Activated CD8-positive, alpha-beta T cell treated with anti-CD3 and anti-CD28 coated beads, Interleukin-2, amount 10 ng/mL, durations not matched to agents 7 days and 5 days (primary cell): ENCODE measurements around the gene TOMM6. TPM values are rescaled to one million over a fixed set of nuclear protein-coding genes. Genes with fewer than 3 reads are reported as not detected.
"Not testable (repeated sequence)": the region's sequence is repeated elsewhere in the genome, so short reads cannot be mapped to it uniquely, and the experiment has no call there.

Experiments
- ATAC-seq: fragments of 150-1000 bp; cut with Tn5 transposase; one replicate; pipeline ENCODE4 v1.10.0; 2021; ENCODE audit warnings: moderate library complexity
- CTCF ChIA-PET: fragments of 350-600 bp; sonication (Branson Sonifier 250); formaldehyde crosslinking; loops from one replicate; lab custom pipeline; 2021; ENCODE audit warnings: antibody characterized with exemption; lab: Charles Lee
- POLR2A ChIA-PET: fragments of 350-600 bp; sonication (Branson Sonifier 250); formaldehyde crosslinking; loops from one replicate; lab custom pipeline; 2021; ENCODE audit warnings: antibody characterized with exemption; lab: Charles Lee
- DNase-seq: peaks from one replicate; pipeline ENCODE4 v3.0.0-alpha.2; 2020
- H3K27ac Mint-ChIP-seq: one replicate; pipeline ENCODE4 v1.8.0; 2021; ENCODE audit warnings: mild to moderate bottlenecking, mixed read lengths
- H3K27me3 Mint-ChIP-seq: one replicate; pipeline ENCODE4 v1.8.0; 2021; ENCODE audit warnings: low read depth, mixed read lengths
- H3K36me3 Mint-ChIP-seq: one replicate; pipeline ENCODE4 v1.8.0; 2021; ENCODE audit warnings: low read depth, mixed read lengths
- H3K4me1 Mint-ChIP-seq: one replicate; pipeline ENCODE4 v1.8.0; 2021; ENCODE audit warnings: low read depth, mixed read lengths
- H3K4me3 Mint-ChIP-seq: one replicate; pipeline ENCODE4 v1.8.0; 2021; ENCODE audit warnings: mild to moderate bottlenecking, mixed read lengths
- H3K9me3 Mint-ChIP-seq: one replicate; pipeline ENCODE4 v1.8.0; 2022; ENCODE audit warnings: mixed read lengths; ENCODE audit not compliant: insufficient read depth
- total RNA-seq, 2 experiments: library from RNA; stranded (reverse); gene quantifications; one replicate each; pipeline ENCODE4 v1.2.3, GENCODE V29; 2021

Gene TOMM6
- total RNA-seq, 2 experiments from 2014 or later = 215 to 218 TPM

- POLR2A ChIA-PET = no interaction called here
- Mint-ChIP-seq H3K27ac (no peak overlapping the region), H3K4me3 (no peak overlapping the region), H3K9me3 (no peaks in the 10 kb centered on the region), H3K4me1 (no peaks in the 10 kb centered on the region), H3K36me3 (no peaks in the 10 kb centered on the region), H3K27me3 (peaks cover 19% of the 10 kb centered on the region)
- CTCF ChIA-PET = interaction anchor here (1.4 kb wide), 1 partner anchor 15 kb away, joined by 4 read pairs; the partner anchor contains the start of gene TFEB
- DNase-seq (no peak), ATAC-seq (no peak)
These were observed 37.1 kb upstream of the TOMM6 start for GRCh38 chr6:41750374-41750773.

GRCh38 chr6:41755895-41756294 is 31.6 kb upstream of the TOMM6 start:
- Mint-ChIP-seq H3K4me3 (no peak overlapping the region), H3K27me3 (peaks cover 13% of the 10 kb centered on the region), H3K4me1 (peaks cover 4% of the 10 kb centered on the region), H3K27ac (peak overlapping the region; percentile 44), H3K36me3 (no peaks in the 10 kb centered on the region), H3K9me3 (no peaks in the 10 kb centered on the region)
- POLR2A ChIA-PET = no interaction called here
- CTCF ChIA-PET = no interaction called here
- DNase-seq (no peak), ATAC-seq (no peak)

GRCh38 chr6:41756354-41756753 is 31.1 kb upstream of the TOMM6 start:
- DNase-seq (peak; percentile 37), ATAC-seq (peak; percentile 33)
- ChIA-PET POLR2A (no interaction called here), CTCF (no interaction called here)
- peaks cover 4% of the 10 kb centered on the region for H3K4me1 Mint-ChIP-seq
- H3K9me3 Mint-ChIP-seq = no peaks in the 10 kb centered on the region
- no peak overlapping the region for H3K27ac Mint-ChIP-seq
- H3K27me3 Mint-ChIP-seq = peaks cover 13% of the 10 kb centered on the region
- no peak overlapping the region for H3K4me3 Mint-ChIP-seq
- H3K36me3 Mint-ChIP-seq = no peaks in the 10 kb centered on the region

- POLR2A ChIA-PET = interaction anchor here (0.7 kb wide), 1 partner anchor 21 kb away, joined by 3 read pairs; no protein-coding TSS in a partner anchor
These were observed 30.2 kb upstream of the TOMM6 start for GRCh38 chr6:41757271-41757670.

GRCh38 chr6:41757931-41758640 is 29.4 kb upstream of the TOMM6 start:
- no peak overlapping the region for H3K27ac Mint-ChIP-seq
- CTCF ChIA-PET = interaction anchor here (0.9 kb wide), 1 partner anchor 19 kb away, joined by 3 read pairs; no protein-coding TSS in a partner anchor

More at GRCh38 chr6:41757271-41757670, 30.2 kb upstream of the TOMM6 start:
- no peaks in the 10 kb centered on the region for H3K9me3 Mint-ChIP-seq
- H3K4me1 Mint-ChIP-seq = peaks cover 4% of the 10 kb centered on the region
- DNase-seq = no peak
- peaks cover 13% of the 10 kb centered on the region for H3K27me3 Mint-ChIP-seq
- no peaks in the 10 kb centered on the region for H3K36me3 Mint-ChIP-seq
- no peak for ATAC-seq
- no peak overlapping the region for H3K4me3 Mint-ChIP-seq
- H3K27ac Mint-ChIP-seq = no peak overlapping the region
- CTCF ChIA-PET = interaction anchor here (0.9 kb wide), 1 partner anchor 20 kb away, joined by 3 read pairs; no protein-coding TSS in a partner anchor

GRCh38 chr6:41758641-41759035 is 28.9 kb upstream of the TOMM6 start:
- ATAC-seq = no peak
- DNase-seq = no peak
- Mint-ChIP-seq H3K4me3 (no peak overlapping the region), H3K27me3 (peaks cover 9% of the 10 kb centered on the region), H3K9me3 (no peaks in the 10 kb centered on the region), H3K4me1 (peaks cover 4% of the 10 kb centered on the region), H3K27ac (no peak overlapping the region), H3K36me3 (no peaks in the 10 kb centered on the region)
- ChIA-PET POLR2A (no interaction called here), CTCF (interaction anchor here (1.6 kb wide), 1 partner anchor 17 kb away, joined by 3 read pairs; no protein-coding TSS in a partner anchor)

More at GRCh38 chr6:41757931-41758640, 29.4 kb upstream of the TOMM6 start:
- POLR2A ChIA-PET = interaction anchor here (0.7 kb wide), 1 partner anchor 20 kb away, joined by 3 read pairs; no protein-coding TSS in a partner anchor
- Mint-ChIP-seq H3K36me3 (no peaks in the 10 kb centered on the region), H3K4me3 (no peak overlapping the region), H3K27me3 (peaks cover 13% of the 10 kb centered on the region), H3K4me1 (peaks cover 4% of the 10 kb centered on the region), H3K9me3 (no peaks in the 10 kb centered on the region)
- ATAC-seq = no peak
- DNase-seq = no peak

GRCh38 chr6:41759106-41759904 is 28.2 kb upstream of the TOMM6 start:
- DNase-seq = no peak
- Mint-ChIP-seq H3K4me1 (peaks cover 4% of the 10 kb centered on the region), H3K4me3 (no peak overlapping the region), H3K27ac (no peak overlapping the region), H3K36me3 (no peaks in the 10 kb centered on the region), H3K27me3 (peaks cover 5% of the 10 kb centered on the region), H3K9me3 (no peaks in the 10 kb centered on the region)
- CTCF ChIA-PET = interaction anchor here (1.6 kb wide), 1 partner anchor 17 kb away, joined by 3 read pairs; no protein-coding TSS in a partner anchor
- ATAC-seq = no peak
- POLR2A ChIA-PET = no interaction called here

GRCh38 chr6:41759905-41760579 is 27.5 kb upstream of the TOMM6 start:
- no peak overlapping the region for H3K4me3 Mint-ChIP-seq
- DNase-seq (no peak), ATAC-seq (no peak)
- POLR2A ChIA-PET = no interaction called here
- H3K27me3 Mint-ChIP-seq = peaks cover 1% of the 10 kb centered on the region
- H3K27ac Mint-ChIP-seq = no peak overlapping the region
- H3K4me1 Mint-ChIP-seq = peaks cover 4% of the 10 kb centered on the region
- no peaks in the 10 kb centered on the region for H3K36me3 Mint-ChIP-seq
- CTCF ChIA-PET = interaction anchor here (1.6 kb wide), 1 partner anchor 16 kb away, joined by 3 read pairs; no protein-coding TSS in a partner anchor
- H3K9me3 Mint-ChIP-seq = no peaks in the 10 kb centered on the region

GRCh38 chr6:41763470-41763869 is 24.0 kb upstream of the TOMM6 start:
- Mint-ChIP-seq H3K4me1 (peaks cover 6% of the 10 kb centered on the region), H3K4me3 (no peak overlapping the region), H3K27ac (no peak overlapping the region), H3K27me3 (peaks cover 1% of the 10 kb centered on the region), H3K9me3 (no peaks in the 10 kb centered on the region), H3K36me3 (no peaks in the 10 kb centered on the region)
- POLR2A ChIA-PET = no interaction called here
- CTCF ChIA-PET = interaction anchor here (0.8 to 1.1 kb wide), 3 partner anchors 24 to 158 kb away, joined by 3 read pairs; partner anchors contain the start of genes BYSL, MED20 and TOMM6
- ATAC-seq (no peak), DNase-seq (no peak)

- H3K9me3 Mint-ChIP-seq, ATAC-seq, H3K36me3 Mint-ChIP-seq, DNase-seq, H3K27ac Mint-ChIP-seq, POLR2A ChIA-PET, H3K4me3 Mint-ChIP-seq, H3K27me3 Mint-ChIP-seq: not testable (repeated sequence)
- CTCF ChIA-PET = interaction anchor here (1.1 to 1.4 kb wide), 2 partner anchors 19 to 22 kb away, joined by 3 read pairs; partner anchors contain the start of gene TOMM6
- H3K4me1 Mint-ChIP-seq = peaks cover 16% of the 10 kb centered on the region
These were observed 21.3 kb upstream of the TOMM6 start for GRCh38 chr6:41766043-41766664.
